A549 (cell line): ENCODE results near the gene RNF215. TPM values are rescaled to one million over a fixed set of nuclear protein-coding genes. Genes with fewer than 3 reads are reported as not detected.

Source experiments
- ATAC-seq, 2 experiments: fragments of 200-7000 bp in 1 of 2; fragments of >200 bp in 1 of 2; cut with Nextera tagmentation in 1 of 2; cut with Tn5 transposase in 1 of 2; 3 replicates each; pipeline versions ENCODE4 v1.8.0 to v1.9.1; 2018 to 2020; ENCODE audit warnings: mild to moderate bottlenecking in 1 of 2, moderate library complexity in 1 of 2
- CTCF ChIA-PET: fragments of 300-600 bp; sonication (Branson Sonifier 250); formaldehyde crosslinking; extraction: SDS; loops from one replicate; lab custom pipeline; 2021; ENCODE audit warnings: antibody characterized with exemption, inconsistent platforms; lab: Yijun Ruan, JAX
- POLR2A ChIA-PET: fragments of 350-600 bp; formaldehyde crosslinking; extraction: SDS; loops from one replicate; lab custom pipeline; 2021; ENCODE audit warnings: antibody characterized with exemption, inconsistent platforms; lab: Yijun Ruan, JAX
- DNase-seq, 2 experiments: peaks; one replicate each; pipeline versions ENCODE4 v3.0.0 to v3.0.0-alpha.2; 2011 to 2016; ENCODE audit warnings: low read depth in 1 of 2, low spot score in 1 of 2
- FAIRE-seq: peaks from 2 replicates; lab custom pipeline; 2011; peaks lifted over from hg19 to GRCh38; lab: Jason Lieb, UNC
- H3K27ac ChIP-seq, 2 experiments: fragments of >200 bp; sonication (Bioruptor Twin); formaldehyde crosslinking; 3 replicates each; pipeline ENCODE4 v1.5.1; 2016 to 2017
- H3K4me1 ChIP-seq: fragments of >200 bp; sonication (Bioruptor Twin); formaldehyde crosslinking; 3 replicates; pipeline ENCODE4 v1.6.1; 2016
- H3K4me2 ChIP-seq: fragments of >200 bp; sonication (Bioruptor Twin); formaldehyde crosslinking; 3 replicates; pipeline ENCODE4 v1.6.1; 2016
- H3K4me3 ChIP-seq: fragments of >200 bp; sonication (Bioruptor Twin); formaldehyde crosslinking; 3 replicates; pipeline ENCODE4 v1.5.1; 2016
- H3K9me3 ChIP-seq: fragments of >200 bp; sonication (Bioruptor Twin); formaldehyde crosslinking; 3 replicates; pipeline ENCODE4 v1.6.1; 2016
- ESRRA ChIP-seq: fragments of 150-350 bp; IDR thresholded peaks from 2 replicates; pipeline ENCODE4 v1.6.1; 2014; ENCODE audit warnings: mild to moderate bottlenecking, low read length, borderline replicate concordance
- FOSB ChIP-seq: fragments of 250-450 bp; sonication (Bioruptor Pico); IDR thresholded peaks from 2 replicates; pipeline ENCODE4 v1.5.0; 2020; ENCODE audit warnings: mild to moderate bottlenecking, moderate library complexity
- HDAC2 ChIP-seq: fragments of 200-600 bp; sonication (generic); IDR thresholded peaks from 2 replicates; pipeline ENCODE4 v1.6.1; 2016
- HEYL ChIP-seq: fragments of 250-450 bp; sonication (Bioruptor Pico); IDR thresholded peaks from 2 replicates; pipeline ENCODE4 v1.8.0; 2021; ENCODE audit warnings: mild to moderate bottlenecking, moderate library complexity
- JUN ChIP-seq, 2 experiments: fragments of >200 bp; sonication (Bioruptor Twin); formaldehyde crosslinking; IDR thresholded peaks; 2 replicates in 1 of 2; 3 replicates in 1 of 2; pipeline ENCODE4 v1.6.1; 2016 to 2017
- MYC ChIP-seq: IDR thresholded peaks from 2 replicates; pipeline ENCODE4 v1.6.1; 2012; ENCODE audit warnings: mild to moderate bottlenecking, inconsistent platforms, low read length, improper control_type of control experiment, borderline replicate concordance
- NFE2L2 ChIP-seq: fragments of 150-350 bp; conservative IDR thresholded peaks from 2 replicates; pipeline ENCODE4 v1.6.1; 2014; ENCODE audit warnings: low read length
- POLR2A ChIP-seq: IDR thresholded peaks from 2 replicates; pipeline ENCODE4 v1.6.1; 2012; ENCODE audit warnings: mild to moderate bottlenecking, low read length
- POLR2AphosphoS2 ChIP-seq: conservative IDR thresholded peaks from 2 replicates; pipeline ENCODE4 v1.6.1; 2012; ENCODE audit warnings: low read length, improper control_type of control experiment, inconsistent platforms
- RARB ChIP-seq: fragments of 250-450 bp; sonication (Bioruptor Pico); IDR thresholded peaks from 2 replicates; pipeline ENCODE4 v1.8.0; 2021; ENCODE audit warnings: mild to moderate bottlenecking, moderate library complexity
- RCOR1 ChIP-seq: fragments of 150-350 bp; IDR thresholded peaks from 2 replicates; pipeline ENCODE4 v1.6.1; 2014; ENCODE audit warnings: antibody characterized with exemption, low read length, low read depth
- ZC3H11A ChIP-seq: fragments of 450-650 bp; IDR thresholded peaks from 2 replicates; pipeline ENCODE4 v1.6.1; 2014; ENCODE audit warnings: antibody characterized with exemption, mild to moderate bottlenecking
- ZFP36 ChIP-seq: fragments of 450-650 bp; IDR thresholded peaks from 2 replicates; pipeline ENCODE4 v1.6.1; 2014; ENCODE audit warnings: borderline replicate concordance; ENCODE audit not compliant: partially characterized antibody
- ZNF302 ChIP-seq: fragments of 250-450 bp; sonication (Bioruptor Pico); IDR thresholded peaks from 2 replicates; pipeline ENCODE4 v1.9.0; 2021; ENCODE audit warnings: inconsistent platforms, mild to moderate bottlenecking, moderate library complexity
- ZSCAN20 ChIP-seq: fragments of 250-450 bp; sonication (Bioruptor Pico); IDR thresholded peaks from 2 replicates; pipeline ENCODE4 v1.8.0; 2022; ENCODE audit warnings: mild to moderate bottlenecking, moderate library complexity
- WGBS: methylation state at CpG from one replicate; pipeline ENCODE4 v1.1.6; 2017; ENCODE audit errors: missing lambda C conversion rate; 5-methylcytosine and 5-hydroxymethylcytosine counted together
- polyA plus RNA-seq, 4 experiments: library from polyadenylated mRNA; depleted of rRNA in 3 of 4; stranded (reverse); fragments of >200 nt; fragmentation: RNase III in 1 of 4; extraction: RNeasy Plus Mini Kit Qiagen cat#74134 plus additional on column Dnase treatment in 1 of 4; gene quantifications; 2 replicates in 3 of 4; 3 replicates in 1 of 4; pipeline ENCODE4 v1.2.3, GENCODE V29; 2011 to 2017
- TF ChIP-seq, protein P1 (sequence below): fragments of >200 bp; sonication (Bioruptor Twin); formaldehyde crosslinking; IDR thresholded peaks from 3 replicates; pipeline ENCODE4 v1.6.1; 2016
- TF ChIP-seq, protein P2 (sequence below): fragments of >200 bp; sonication (Bioruptor Twin); formaldehyde crosslinking; IDR thresholded peaks from 3 replicates; pipeline ENCODE4 v1.5.1; 2016
- TF ChIP-seq, protein P3 (sequence below): fragments of 150-350 bp; IDR thresholded peaks from 2 replicates; pipeline ENCODE4 v1.6.1; 2014; ENCODE audit warnings: low read depth, mild to moderate bottlenecking, low read length
- TF ChIP-seq, protein P4 (sequence below): IDR thresholded peaks from 2 replicates; pipeline ENCODE4 v1.6.1; 2012; ENCODE audit warnings: low read depth, borderline replicate concordance

Gene RNF215
- polyA plus RNA-seq, 2 of the 4 experiments (the other 2 are of a cell fraction), result 16.4 to 19.5 TPM

DNA sequence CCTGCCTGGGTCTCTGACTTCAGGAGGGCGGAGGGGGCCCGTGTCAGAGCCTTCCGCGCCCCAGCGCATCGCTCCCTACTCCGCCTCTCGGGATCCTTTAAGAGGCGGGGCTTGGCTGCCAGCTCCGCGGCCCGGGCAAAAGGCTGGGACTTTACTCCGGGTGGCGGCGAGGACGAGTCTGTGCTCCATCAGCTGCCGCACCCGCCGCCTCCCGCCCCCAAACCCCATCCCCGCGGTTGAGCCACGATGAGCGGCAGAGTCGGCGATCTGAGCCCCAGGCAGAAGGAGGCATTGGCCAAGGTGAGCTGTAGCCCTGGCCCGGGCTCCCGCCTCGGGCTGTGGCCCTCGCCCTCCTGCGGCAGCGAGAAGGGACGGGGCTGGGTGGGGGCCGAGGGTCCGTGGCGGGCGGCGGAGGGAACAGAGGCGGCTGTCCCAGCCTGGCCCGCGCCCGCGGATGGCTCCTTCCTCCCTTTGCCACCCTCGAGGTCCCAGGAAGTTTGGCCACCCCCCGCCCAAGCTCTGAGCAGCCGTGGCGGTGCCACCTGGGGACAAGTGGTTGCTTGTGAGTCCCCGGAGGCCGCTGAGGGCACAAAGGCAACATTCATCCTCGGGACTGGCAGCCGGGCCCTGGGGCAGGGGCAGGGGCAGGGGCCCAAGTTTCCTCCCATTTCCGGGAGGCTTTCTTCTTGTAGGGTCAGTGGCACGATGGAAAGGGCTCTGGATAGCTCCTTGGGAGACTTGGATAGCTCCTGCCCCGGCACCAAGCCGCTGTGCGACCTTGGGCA, 9.9 kb upstream of the RNF215 start, which contains the start of gene SEC14L2:
TSS of gene SEC14L2 (plus strand) at position 148 of the 785 bp plus-strand sequence. CDS start at position 247, 99 bp downstream.
- Histone ChIP-seq H3K9me3 (no peaks in the 10 kb centered on the region), H3K27ac (peak within 1 kb of the TSS; percentile 81 to 98)
- 0% methylated on average over 5 of the region's 56 CpGs for WGBS

DNA sequence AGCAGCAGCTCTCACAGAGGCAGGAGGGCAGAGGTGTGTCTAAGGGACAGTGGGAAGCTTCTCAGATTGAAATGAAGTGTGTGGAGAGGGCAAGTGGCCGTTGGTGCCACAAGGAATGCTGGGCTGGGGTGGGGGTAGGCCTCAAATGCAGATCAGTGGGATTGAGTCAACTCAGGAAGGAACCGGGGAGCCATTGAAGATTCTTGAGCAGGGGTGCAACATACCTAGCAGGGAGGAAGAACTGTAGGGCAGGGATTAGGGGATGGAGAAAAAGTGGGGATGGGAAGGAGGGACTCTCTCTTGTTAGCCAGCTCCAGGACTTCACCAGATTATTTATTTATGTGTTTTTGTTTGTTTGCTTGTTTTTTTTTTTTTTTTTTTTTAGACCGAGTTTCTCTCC, 6.7 kb upstream of the RNF215 start:
- CTCF ChIA-PET, result interaction anchor here (2.5 kb wide), 1 partner anchor 106 kb away, joined by 11 read pairs; no protein-coding TSS in a partner anchor
- no peak overlapping the region for H3K27ac ChIP-seq
- POLR2A ChIA-PET, result no interaction called here
- peaks cover 11% of the 10 kb centered on the region; the same call in 2 of the 3 replicates for H3K9me3 ChIP-seq
- ATAC-seq, result no peak
- H3K4me1 ChIP-seq, result peaks cover 13% of the 10 kb centered on the region
- no peak for FAIRE-seq
- WGBS, result 68% methylated on average over 3 of the region's 3 CpGs
- no peak overlapping the region for H3K4me2 ChIP-seq
- no peak overlapping the region for H3K4me3 ChIP-seq
- no peak for TF ChIP-seq POLR2AphosphoS2
- TF ChIP-seq RCOR1, result no peak
- no peak for TF ChIP-seq NFE2L2
- TF ChIP-seq ZFP36, result no peak
- TF ChIP-seq ZC3H11A, result no peak
- TF ChIP-seq ZSCAN20 (CRISPR knock-in tag), result no peak
- TF ChIP-seq, protein P1, sequence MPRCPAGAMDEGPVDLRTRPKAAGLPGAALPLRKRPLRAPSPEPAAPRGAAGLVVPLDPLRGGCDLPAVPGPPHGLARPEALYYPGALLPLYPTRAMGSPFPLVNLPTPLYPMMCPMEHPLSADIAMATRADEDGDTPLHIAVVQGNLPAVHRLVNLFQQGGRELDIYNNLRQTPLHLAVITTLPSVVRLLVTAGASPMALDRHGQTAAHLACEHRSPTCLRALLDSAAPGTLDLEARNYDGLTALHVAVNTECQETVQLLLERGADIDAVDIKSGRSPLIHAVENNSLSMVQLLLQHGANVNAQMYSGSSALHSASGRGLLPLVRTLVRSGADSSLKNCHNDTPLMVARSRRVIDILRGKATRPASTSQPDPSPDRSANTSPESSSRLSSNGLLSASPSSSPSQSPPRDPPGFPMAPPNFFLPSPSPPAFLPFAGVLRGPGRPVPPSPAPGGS, result no peak
- TF ChIP-seq RARB (CRISPR knock-in tag), result no peak
- no peak for TF ChIP-seq HEYL (CRISPR knock-in tag)
- TF ChIP-seq, protein P2, sequence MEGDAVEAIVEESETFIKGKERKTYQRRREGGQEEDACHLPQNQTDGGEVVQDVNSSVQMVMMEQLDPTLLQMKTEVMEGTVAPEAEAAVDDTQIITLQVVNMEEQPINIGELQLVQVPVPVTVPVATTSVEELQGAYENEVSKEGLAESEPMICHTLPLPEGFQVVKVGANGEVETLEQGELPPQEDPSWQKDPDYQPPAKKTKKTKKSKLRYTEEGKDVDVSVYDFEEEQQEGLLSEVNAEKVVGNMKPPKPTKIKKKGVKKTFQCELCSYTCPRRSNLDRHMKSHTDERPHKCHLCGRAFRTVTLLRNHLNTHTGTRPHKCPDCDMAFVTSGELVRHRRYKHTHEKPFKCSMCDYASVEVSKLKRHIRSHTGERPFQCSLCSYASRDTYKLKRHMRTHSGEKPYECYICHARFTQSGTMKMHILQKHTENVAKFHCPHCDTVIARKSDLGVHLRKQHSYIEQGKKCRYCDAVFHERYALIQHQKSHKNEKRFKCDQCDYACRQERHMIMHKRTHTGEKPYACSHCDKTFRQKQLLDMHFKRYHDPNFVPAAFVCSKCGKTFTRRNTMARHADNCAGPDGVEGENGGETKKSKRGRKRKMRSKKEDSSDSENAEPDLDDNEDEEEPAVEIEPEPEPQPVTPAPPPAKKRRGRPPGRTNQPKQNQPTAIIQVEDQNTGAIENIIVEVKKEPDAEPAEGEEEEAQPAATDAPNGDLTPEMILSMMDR, result no peak
- TF ChIP-seq, protein P3, sequence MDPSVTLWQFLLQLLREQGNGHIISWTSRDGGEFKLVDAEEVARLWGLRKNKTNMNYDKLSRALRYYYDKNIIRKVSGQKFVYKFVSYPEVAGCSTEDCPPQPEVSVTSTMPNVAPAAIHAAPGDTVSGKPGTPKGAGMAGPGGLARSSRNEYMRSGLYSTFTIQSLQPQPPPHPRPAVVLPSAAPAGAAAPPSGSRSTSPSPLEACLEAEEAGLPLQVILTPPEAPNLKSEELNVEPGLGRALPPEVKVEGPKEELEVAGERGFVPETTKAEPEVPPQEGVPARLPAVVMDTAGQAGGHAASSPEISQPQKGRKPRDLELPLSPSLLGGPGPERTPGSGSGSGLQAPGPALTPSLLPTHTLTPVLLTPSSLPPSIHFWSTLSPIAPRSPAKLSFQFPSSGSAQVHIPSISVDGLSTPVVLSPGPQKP, result no peak
- no peak for TF ChIP-seq ZNF302 (CRISPR knock-in tag)
- no peak for TF ChIP-seq HDAC2
- TF ChIP-seq, protein P4, sequence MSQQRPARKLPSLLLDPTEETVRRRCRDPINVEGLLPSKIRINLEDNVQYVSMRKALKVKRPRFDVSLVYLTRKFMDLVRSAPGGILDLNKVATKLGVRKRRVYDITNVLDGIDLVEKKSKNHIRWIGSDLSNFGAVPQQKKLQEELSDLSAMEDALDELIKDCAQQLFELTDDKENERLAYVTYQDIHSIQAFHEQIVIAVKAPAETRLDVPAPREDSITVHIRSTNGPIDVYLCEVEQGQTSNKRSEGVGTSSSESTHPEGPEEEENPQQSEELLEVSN, result no peak
- no peak for TF ChIP-seq MYC
- no peak for TF ChIP-seq FOSB (CRISPR knock-in tag)
- no peak for DNase-seq

More for the DNA sequence above, 9.9 kb upstream of the RNF215 start, which contains the start of gene SEC14L2:
- FAIRE-seq, result no peak
- POLR2A ChIA-PET, result interaction anchor here (0.9 to 2.1 kb wide), 5 partner anchors 10 to 293 kb away, joined by 3 to 12 read pairs (median 3); partner anchors contain the start of gene RNF215
- peak; percentile 33 to 55 for DNase-seq
- H3K4me2 ChIP-seq, result peak within 1 kb of the TSS; percentile 91
- peak; percentile 38; the same call in 1 of the 2 replicates for TF ChIP-seq POLR2A
- TF ChIP-seq ESRRA, result no peak
- TF ChIP-seq JUN (IDR thresholded peaks at IDR 0.05), result 0 out of 5 replicates have a peak, but pooled peaks of 1 of the 2 experiments have one; percentile 29
- TF ChIP-seq, all 56 proteins: peak for 2
- peak within 1 kb of the TSS; percentile 76 for H3K4me3 ChIP-seq
- ATAC-seq, result peak; percentile 80 to 88
- peaks cover 18% of the 10 kb centered on the region for H3K4me1 ChIP-seq
- CTCF ChIA-PET, result interaction anchor here (1.0 to 2.0 kb wide), 7 partner anchors 9 to 134 kb away, joined by 3 to 11 read pairs (median 4); partner anchors contain the start of gene RNF215
